ENCODE data around the gene ZNF598.
A peak's percentile ranks its signal among the peaks of the same experiment; 100 is the strongest.
"Not testable (repeated sequence)": the region's sequence is repeated elsewhere in the genome, so short reads cannot be mapped to it uniquely, and the experiment has no call there.

Gene ZNF598

DNA sequence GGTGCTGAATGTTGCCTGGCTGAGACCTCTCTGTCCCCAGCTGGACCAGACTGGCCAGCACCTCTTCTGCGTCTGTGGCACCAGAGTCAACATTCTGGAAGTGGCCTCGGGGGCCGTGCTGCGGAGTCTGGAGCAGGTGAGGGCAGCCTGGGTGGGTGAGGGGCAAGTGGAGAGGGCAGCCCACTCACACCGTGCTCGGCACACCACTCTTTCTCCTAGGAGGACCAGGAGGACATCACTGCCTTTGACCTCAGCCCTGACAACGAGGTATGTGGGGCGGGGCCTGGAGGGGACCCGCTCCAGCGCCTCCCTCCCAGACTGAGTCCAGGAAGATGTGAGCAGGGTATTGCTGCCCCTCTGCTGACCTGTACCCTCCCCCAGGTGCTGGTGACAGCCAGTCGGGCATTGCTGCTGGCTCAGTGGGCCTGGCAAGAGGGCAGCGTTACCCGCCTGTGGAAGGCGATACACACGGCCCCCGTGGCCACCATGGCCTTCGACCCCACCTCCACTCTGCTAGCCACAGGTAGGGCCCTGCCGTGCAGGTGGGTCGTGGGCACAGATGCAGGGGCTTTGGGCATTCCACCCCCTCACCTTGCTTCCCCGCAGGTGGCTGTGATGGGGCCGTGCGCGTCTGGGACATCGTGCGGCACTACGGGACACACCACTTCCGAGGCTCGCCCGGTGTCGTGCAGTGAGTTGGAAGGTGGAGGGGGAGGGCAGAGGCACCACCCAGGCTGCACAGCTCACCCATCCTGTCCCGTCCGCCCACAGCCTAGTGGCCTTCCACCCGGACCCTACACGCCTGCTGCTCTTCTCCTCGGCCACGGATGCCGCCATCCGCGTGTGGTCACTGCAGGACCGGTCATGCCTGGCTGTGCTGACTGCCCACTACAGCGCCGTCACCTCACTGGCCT is 35.2 kb downstream of the ZNF598 start:
- FAIRE-seq, result no peak

DNA sequence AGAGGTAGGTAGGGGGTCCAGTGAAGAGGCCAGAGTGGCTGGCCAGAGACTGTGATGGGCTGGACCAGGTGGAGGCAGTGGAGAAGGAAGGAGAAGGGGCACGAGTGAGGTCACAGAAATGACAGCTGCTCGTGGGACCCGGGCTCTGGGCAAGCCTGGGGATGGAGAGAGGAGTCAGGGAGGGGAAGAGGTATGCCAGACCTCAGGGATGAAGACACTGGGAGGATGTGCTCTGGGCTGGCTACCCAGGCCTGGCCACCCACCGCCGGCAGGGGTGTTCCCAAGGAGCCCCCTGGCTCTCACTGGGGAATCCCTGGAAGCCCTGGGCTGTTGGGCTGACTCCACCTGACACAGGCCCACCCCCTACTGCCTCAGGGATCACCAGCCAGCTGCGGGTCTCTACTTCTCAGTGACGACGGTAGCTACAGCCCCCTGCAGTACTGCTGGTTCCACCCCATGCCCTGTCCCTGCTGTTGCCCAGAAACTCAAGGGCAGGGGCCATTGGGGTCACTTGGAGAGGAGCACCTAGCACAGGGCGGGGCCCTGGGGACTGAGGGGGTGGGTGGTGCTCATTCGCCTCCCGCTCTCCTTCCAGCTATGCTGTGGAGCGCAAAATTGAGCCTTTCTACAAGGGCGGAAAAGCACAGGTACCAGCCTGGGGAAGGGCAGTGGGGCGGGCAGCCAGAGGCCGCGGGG is 36.0 kb downstream of the ZNF598 start:
- no peak for FAIRE-seq

DNA sequence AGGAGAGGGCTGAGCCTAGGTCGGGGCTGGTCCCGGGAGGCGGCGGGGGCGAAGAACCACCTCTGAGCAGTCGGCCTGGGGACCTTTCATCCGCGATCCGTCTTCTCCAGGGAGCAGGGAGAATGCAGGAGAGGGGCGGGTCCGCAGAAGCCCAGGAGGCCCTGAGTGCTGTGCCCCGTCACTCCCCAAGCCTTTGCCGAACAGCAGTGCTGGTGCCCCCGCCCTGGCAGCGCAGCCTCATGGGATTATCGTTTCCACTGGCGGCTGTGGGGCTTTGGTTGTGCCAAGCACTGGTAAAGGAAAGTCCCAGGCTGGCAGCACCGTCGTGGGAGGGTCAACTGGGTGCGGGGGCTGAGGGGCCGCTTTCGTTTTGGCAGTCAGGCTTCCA is 37.1 kb downstream of the ZNF598 start:
- FAIRE-seq, result no peak

DNA sequence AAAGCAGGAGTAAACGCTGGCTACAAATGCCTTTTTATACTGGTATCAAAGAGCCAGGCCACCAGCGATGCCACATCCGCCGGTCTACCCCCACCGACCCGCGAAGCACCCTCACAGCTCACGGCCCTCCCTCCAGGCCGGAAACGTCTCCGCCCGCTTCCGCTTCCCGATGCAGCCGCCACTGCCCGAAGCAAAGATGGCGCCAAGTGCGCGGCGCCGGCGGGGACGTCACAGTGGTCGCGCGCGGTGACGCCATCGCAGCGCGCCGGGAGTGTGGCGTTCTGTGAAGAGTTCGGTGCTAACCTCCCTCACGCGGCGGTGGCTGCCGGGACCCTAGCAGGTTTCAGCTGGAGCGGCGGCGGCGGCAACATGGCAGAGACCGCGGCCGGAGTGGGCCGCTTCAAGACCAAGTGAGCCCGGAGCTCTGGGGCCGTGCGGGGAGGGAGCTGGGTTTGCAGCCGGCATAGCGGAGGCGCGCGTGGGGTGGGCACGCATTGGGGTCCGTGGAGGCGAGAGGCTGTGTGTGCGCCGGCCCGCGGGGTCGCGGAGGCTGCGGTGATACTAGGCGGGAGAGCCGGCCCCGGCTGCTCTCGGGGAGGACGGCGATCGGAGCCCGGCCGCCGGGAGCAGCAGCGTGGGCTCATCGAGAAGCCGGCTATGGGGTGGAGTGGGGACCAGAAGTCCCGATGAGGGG is 37.7 kb downstream of the ZNF598 start, which contains the start of gene TBL3:
TBL3 (plus strand) TSS at position 258 of the 694 bp plus-strand sequence; CDS start at position 370, 112 bp downstream.
- FAIRE-seq, result peak; percentile 76

DNA sequence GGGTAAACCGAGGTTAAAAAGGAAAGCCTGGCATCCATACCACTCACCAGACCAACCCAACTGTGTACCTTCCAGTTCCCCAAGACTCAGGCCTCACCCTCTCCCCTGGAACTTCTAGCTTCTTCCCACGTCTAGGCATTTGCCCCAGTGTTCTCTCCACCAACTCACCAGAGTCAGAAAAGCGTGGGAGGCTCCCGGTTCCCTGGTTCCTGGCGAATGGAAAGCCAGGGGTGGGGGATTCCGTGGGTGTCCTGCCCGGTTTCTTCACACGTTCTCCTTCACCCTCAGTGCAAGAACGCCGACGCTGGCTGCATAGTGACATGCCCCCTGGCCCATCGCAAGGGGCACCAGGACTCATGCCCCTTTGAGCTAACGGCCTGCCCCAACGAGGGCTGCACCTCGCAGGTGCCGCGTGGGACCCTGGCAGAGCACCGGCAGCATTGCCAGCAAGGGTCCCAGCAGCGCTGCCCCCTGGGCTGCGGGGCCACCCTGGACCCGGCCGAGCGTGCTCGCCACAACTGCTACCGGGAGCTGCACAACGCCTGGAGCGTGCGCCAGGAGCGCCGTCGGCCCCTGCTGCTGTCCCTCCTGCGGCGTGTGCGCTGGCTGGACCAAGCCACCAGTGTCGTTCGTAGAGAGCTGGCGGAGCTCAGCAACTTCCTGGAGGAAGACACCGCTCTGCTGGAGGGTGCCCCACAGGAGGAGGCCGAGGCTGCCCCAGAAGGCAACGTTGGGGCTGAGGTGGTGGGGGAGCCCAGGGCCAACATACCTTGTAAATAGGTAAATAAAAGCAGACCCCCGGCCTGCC is 41.3 kb downstream of the ZNF598 start:
- no peak for FAIRE-seq

DNA sequence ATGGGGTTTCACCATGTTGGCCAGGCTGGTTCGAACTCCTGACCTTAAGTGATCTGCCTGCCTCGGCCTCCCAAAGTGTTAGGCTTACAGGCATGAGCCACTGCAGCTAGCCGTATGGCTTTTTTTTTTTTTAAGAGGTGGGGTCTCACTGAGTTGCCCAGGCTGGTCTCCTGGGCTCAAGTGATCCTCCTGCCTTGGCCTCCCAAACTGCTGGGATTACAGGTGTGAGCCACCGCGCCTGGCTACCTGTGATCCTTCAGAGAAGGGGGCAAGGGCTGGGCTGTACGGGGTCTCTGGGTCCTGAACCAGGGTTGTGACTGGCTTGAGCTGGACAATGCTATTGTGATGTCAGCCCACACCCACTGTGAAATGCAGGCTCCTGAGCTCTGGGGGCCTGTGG is 43.2 kb downstream of the ZNF598 start, which contains the start of gene RNF151:
RNF151 (plus strand) TSS at position 397 of the 400 bp plus-strand sequence. CDS start 26 bp downstream, outside the sequence.
- no peak for FAIRE-seq

DNA sequence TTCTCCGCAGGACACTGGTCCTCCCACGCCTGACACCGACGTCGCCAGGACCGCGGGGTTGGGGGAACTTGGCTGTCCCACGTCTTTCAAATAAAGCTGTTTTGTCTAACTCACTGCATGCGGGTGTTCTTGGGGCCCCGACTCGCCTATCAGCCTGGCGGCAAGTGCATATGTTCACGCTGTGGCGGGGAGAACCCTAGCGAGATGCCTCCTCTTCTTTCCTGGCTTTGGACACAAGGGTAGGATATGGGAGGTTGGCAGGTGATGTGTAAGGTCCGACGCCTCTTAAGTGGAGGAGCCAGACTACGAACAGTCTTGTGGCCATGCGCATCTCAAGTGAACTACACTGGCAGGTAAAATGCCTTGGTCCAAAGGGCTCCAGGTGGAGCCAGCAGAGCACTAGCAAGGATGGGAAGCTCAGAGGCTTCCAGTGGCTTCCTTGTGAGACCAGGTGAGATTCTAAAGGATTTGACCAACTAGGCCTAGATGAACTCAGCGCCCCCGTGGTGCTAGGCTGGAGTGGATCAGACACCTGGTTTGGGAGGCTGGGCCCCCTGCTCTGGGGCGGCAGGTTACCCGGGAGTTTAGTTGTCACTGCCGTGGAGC is 44.1 kb downstream of the ZNF598 start:
- no peak for FAIRE-seq

DNA sequence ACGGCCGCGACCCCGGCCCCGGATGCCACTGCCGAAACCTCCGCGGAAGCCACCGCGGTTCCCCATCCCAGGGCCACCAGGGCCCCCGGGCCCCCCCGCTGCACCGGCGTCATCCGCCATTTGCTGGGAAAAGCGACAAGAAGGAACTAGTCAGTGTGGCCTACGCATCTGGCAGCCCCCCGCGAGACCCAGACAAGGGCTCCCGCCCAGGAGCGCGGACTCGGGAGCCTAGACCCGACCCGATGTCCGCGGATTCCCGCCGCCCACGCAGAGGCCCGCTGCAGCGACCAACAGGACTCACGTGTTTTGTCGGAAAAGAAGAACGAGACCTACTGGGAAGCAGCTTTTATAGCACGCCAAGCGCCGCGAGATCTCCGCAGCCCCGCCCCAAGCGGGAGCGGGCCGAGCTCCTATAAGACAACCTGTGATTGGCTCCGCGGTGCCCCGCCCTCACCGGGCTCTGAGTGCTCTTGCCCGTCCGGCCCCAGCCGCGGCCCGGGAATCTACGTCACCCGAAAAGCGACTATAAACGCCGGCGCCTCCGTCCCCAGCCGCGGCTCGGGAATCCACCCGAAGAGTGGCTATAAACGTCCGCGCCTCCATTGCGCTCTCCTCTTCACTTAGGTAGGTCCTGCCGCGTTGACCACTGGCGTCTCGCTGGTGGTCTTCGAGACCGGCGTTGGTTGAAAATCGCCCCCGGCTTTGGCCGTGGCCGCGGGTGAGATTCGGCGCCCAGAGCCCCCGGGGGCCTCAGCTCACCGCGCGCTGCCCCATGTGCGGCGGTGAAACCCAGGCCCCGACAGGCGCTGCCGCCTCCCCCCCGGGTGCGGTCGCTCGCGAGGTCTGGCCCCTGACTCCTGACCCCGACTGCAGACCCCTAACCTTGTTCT is 44.9 kb downstream of the ZNF598 start, which contains the start of gene RPS2:
RPS2 (minus strand) TSS at position 321 of the 890 bp plus-strand sequence; CDS start at position 120, 201 bp downstream.
- FAIRE-seq, result peak; percentile 96

DNA sequence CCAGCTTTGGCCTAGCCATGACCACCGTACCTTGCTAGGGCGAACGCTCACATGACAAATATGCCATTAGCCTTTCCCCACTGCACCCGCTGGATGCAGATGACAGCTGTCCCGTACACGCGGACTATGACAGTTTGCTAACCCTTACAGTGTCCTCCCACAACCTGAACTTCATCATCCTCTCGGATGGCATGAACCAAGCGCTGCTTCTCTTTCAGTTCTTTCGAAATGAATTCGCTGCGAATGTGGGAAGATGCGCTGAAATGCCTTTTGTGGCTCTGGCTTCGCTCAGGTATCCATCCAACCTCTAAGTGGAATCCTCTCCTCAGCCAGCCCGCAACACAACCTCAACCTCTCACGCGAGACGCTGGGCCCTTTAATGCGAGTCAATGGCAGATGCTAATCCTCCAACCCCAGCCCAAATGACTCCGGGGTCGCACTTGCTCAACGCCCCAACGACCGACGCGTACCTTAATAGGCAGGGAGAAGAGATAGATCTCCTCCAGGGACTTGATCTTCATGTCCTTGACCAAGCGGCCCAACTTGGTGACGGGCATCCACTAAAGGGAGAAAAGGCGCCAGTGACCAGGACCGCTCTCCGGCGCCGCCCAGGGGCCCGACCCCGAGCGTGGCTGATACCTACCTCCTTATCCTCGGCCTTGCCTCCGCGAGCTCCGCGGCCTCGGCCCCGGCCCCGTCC is 45.7 kb downstream of the ZNF598 start:
- FAIRE-seq, result no peak

DNA sequence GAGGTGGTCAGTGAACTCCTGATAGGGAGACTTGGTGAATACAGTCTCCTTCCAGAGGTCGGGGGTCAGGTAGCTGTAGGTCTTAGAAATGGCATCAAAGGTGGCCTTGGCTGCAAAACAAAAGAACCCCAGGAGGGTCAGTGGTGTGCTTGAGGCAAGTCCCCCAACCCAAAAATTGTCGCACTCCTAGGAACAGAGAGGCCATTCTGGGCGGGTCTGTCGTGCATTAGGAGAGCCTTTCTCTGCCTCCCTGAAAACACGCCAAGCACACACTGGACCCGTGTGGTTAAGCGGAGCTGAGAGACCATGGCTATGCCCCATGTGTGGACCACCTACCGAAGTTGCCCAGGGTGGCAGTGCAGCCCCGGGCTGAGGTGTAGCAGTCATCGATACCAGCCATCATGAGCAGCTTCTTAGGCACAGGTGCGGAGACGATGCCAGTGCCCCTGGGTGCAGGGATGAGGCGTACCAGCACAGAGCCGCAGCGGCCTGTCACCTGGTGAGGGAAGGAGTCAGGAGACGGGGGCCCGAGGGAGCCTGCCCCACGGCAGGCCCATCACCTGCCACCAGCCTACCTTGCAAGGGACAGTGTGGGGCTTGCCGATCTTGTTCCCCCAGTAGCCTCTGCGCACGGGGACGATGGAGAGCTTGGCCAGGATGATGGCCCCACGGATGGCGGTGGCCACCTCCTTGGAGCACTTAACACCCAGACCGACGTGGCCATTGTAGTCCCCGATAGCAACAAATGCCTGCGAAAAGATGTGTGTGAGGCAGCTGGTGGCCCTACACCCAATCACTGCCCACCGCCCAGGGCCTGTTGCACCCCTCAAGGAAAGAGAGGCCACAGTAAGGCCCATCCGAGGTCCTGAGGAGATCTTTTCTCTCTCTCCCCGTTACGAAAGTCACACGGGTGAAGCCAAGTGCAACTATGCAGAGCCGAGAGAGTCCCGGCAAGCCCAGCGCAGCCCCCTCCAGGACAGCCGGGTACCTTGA is 47.2 kb downstream of the ZNF598 start:
- not testable (repeated sequence) for FAIRE-seq

DNA sequence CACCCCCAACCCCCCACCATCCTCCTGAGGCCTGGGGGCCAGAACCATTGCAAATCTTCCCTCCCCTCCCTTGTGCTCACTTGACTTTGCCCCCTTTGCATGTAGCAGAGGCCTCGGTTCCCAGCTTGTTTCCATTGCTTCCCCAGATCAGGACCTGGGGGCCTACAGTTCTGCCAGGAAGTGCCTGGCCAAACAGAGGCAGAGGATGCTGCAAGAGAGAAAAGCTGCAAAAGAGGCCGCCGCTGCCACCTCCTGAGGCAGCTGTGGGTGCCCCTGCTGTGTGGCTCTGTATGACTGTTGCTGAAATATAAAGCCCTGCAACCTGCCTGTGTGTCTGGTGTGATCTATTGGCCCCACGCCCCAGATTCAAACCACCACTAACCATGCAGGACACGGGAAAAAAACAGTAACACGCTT is 48.0 kb downstream of the ZNF598 start:
- FAIRE-seq, result no peak

DNA sequence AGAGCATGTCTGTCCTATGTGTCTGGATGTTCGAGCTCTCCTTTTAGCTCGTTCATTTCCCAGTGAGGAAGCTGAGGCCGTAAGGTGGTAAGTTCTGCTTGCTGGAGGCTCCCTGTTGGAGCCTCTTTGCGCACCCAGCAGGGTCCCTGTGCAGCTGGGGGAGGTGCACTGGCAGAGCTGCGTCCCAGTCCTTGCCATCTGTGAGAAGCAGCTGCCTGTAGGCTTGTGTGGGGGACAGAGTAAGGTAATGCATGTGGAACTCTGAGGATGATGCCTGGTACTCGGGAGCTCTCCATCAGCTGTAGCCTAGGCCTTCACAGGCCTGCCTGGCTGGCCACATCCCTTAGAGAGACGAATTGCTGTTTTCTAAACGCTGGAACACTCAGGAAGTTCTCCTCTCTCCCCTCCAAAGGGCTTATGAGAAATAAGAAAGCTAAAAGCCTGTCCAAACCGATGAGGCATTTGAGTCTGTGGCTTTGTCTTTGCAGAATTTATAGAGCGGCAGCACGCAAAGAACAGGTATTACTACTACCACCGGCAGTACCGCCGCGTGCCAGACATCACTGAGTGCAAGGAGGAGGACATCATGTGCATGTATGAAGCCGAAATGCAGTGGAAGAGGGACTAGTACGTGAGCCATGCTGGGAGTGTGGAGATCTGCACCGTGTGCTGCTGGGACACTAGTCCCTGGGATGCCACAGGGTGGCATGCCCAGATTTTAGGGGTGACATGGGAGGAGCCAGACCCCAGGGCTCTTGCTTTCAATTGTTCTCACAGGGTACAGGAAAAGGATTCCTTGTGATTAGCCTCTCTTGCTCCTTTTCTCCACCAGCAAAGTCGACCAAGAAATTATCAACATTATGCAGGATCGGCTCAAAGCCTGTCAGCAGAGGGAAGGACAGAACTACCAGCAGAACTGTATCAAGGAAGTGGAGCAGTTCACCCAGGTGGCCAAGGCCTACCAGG is 48.7 kb downstream of the ZNF598 start:
- FAIRE-seq, result no peak

DNA sequence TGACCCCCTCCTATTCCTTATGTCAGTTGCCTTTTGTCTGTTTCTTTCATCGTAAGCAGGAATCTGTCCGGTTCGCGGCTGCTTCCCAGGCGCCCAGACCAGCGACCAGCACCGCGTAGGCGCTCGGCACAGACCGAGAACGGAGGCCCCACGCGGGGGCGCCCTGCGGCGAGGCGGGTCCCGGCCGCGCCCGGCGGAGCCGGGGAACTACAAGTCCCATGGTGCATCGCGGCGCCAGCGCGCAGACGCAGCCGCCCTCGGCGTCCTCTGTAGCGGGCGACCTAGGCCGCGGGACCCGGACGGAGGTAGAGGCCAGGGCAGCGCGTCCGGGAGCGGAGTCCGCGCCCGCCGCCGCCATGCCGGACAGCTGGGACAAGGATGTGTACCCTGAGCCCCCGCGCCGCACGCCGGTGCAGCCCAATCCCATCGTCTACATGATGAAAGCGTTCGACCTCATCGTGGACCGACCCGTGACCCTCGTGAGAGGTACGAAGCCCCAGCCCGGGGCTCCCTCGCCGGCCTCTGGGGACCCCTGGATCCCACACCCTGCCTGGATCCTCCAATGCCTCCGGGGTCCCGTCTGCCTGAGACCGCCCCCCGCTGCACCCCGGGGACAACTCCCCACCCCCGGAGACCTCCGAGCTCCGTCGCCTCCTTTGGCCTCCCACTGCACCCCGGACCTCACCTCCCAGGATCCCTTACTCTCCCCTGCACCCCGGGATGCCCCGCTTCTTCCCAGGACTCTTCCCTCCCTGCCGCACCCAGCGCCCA is 50.2 kb downstream of the ZNF598 start, which contains the start of gene NDUFB10:
NDUFB10 (plus strand) TSS at position 270 of the 771 bp plus-strand sequence; CDS start at position 357, 87 bp downstream.
- FAIRE-seq, result no peak

DNA sequence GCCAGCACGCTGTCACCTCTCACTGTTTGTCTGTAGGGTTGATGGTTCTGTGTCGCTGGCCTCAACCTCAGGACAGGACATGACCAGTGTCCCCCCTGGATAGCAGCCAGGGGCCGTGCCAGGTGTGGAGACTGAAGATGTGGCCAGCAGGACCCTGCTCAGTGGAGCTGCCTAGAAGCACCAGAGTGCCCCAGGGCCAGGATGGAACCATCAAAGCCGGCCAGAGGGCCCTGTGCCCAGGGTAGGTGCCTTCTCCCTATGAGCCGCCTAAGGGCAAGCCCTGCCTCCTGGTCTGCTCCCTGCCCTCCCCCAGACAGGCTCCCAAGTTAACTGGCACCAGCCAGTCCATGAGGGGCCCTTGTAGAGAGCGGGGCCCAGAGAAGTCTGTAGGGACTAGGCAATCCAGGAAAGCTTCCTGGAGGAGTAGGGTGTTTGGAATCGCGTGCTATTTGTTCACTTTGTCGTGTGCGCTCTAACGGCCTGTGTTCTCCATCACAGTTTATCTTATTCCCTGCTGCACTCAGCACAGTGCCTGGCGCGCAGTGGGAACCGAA is 50.8 kb downstream of the ZNF598 start:
- no peak for FAIRE-seq

DNA sequence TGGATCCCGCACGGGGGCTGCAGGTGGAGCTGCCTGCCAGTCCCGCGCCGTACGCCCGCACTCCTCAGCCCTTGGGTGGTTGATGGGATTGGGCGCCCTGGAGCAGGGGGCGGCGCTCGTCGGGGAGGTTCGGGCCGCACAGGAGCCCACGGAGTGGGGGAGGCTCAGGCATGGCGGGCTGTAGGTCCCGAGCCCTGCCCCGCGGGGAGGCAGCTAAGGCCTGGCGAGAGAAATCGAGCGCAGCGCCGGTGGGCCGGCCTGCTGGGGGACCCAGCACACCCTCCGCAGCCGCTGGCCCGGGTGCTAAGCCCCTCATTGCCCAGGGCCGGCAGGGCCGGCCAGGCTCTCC is 51.5 kb downstream of the ZNF598 start:
- not testable (repeated sequence) for FAIRE-seq

Data from A204.1 (cell line).